ENCODE data around the gene CTBP2. TPM values are rescaled to one million over a fixed set of nuclear protein-coding genes. Genes with fewer than 3 reads are reported as not detected.

CTBP2 gene
- total RNA-seq, 6 experiments from 2014 or later: 70.6 to 86.9 (median 78.8) TPM

DNA sequence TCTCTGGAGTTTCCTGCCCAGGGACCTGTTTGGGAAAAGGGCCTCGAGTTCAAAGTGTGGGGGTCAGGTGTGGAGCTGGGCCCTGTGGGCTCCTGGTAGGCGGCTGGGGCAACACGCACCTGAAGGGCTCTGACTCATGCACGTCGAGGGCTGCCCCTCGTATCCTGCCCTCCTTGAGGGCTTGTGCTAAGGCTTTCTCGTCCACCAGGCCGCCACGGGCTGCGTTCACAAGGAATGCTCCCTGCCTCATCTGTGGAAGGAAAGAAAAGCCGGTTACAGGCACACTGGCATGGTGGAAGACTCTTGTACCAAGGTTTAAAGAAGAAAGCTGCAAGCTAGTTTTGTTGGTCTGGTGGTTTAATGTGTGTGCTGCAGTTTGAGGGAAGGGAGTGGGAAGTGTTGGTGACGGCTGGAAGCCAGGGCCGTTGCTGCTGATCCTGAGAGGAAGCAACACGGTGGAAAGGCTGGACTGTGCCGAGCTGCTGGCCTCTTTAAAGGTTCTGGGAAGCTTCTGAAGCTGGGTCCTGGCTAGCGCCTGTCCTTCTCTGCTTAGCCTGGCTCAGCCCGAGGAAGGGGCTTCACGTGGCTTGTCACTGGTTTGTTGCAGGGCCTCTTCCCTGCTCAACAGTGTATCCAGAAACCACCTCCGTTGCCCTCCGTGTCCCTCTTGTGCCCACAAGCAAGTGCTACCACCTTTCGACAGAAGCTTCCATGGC is 166.5 kb downstream of the CTBP2 start:
- TF ChIP-seq, protein P1, sequence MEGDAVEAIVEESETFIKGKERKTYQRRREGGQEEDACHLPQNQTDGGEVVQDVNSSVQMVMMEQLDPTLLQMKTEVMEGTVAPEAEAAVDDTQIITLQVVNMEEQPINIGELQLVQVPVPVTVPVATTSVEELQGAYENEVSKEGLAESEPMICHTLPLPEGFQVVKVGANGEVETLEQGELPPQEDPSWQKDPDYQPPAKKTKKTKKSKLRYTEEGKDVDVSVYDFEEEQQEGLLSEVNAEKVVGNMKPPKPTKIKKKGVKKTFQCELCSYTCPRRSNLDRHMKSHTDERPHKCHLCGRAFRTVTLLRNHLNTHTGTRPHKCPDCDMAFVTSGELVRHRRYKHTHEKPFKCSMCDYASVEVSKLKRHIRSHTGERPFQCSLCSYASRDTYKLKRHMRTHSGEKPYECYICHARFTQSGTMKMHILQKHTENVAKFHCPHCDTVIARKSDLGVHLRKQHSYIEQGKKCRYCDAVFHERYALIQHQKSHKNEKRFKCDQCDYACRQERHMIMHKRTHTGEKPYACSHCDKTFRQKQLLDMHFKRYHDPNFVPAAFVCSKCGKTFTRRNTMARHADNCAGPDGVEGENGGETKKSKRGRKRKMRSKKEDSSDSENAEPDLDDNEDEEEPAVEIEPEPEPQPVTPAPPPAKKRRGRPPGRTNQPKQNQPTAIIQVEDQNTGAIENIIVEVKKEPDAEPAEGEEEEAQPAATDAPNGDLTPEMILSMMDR (IDR thresholded peaks at IDR 0.05): no peak
- H3K36me3 Mint-ChIP-seq (ENCODE audit: low read depth): peaks cover 31% of the 10 kb centered on the region
- H3K4me3 Mint-ChIP-seq: no peak overlapping the region

GRCh38 chr10:124993345-124993708 is 167.0 kb downstream of the CTBP2 start:
- H3K36me3 Mint-ChIP-seq (ENCODE audit: low read depth): peaks cover 37% of the 10 kb centered on the region
- TF ChIP-seq, protein P1 (IDR thresholded peaks at IDR 0.05): no peak
- no peak for DNase-seq
- peak overlapping the region; percentile 33; the same call in 1 of the 2 replicates for H3K27ac Mint-ChIP-seq
- no peaks in the 10 kb centered on the region for H3K9me3 Mint-ChIP-seq
- no peak overlapping the region for H3K4me3 Mint-ChIP-seq
- H3K4me1 Mint-ChIP-seq (ENCODE audit: low read depth): peaks cover 17% of the 10 kb centered on the region
- peaks cover 31% of the 10 kb centered on the region for H3K27me3 Mint-ChIP-seq (ENCODE audit: insufficient read depth)

More for the DNA sequence above, 166.5 kb downstream of the CTBP2 start:
- Mint-ChIP-seq H3K27me3 (ENCODE audit: insufficient read depth) (peaks cover 28% of the 10 kb centered on the region), H3K27ac (peak overlapping the region; percentile 3; the same call in 1 of the 2 replicates), H3K9me3 (no peaks in the 10 kb centered on the region), H3K4me1 (ENCODE audit: low read depth) (peaks cover 15% of the 10 kb centered on the region)
- no peak for DNase-seq

- H3K4me3 Mint-ChIP-seq: peak overlapping the region; percentile 22; the same call in 1 of the 2 replicates
- TF ChIP-seq, protein P1 (IDR thresholded peaks at IDR 0.05): peak; percentile 86
- H3K9me3 Mint-ChIP-seq: no peaks in the 10 kb centered on the region
- H3K27ac Mint-ChIP-seq: peak overlapping the region; percentile 74
- H3K36me3 Mint-ChIP-seq (ENCODE audit: low read depth): peaks cover 36% of the 10 kb centered on the region
- H3K4me1 Mint-ChIP-seq (ENCODE audit: low read depth): peaks cover 17% of the 10 kb centered on the region
- H3K27me3 Mint-ChIP-seq (ENCODE audit: insufficient read depth): peaks cover 31% of the 10 kb centered on the region
- peak; percentile 61 for DNase-seq
Measured at GRCh38 chr10:124992462-124993344, 167.7 kb downstream of the CTBP2 start.

GRCh38 chr10:124991835-124992234 is 168.5 kb downstream of the CTBP2 start:
- Mint-ChIP-seq H3K27ac (no peak overlapping the region), H3K27me3 (ENCODE audit: insufficient read depth) (peaks cover 29% of the 10 kb centered on the region), H3K4me3 (no peak overlapping the region), H3K36me3 (ENCODE audit: low read depth) (peaks cover 30% of the 10 kb centered on the region), H3K4me1 (ENCODE audit: low read depth) (peaks cover 17% of the 10 kb centered on the region), H3K9me3 (no peaks in the 10 kb centered on the region)
- DNase-seq: no peak
- TF ChIP-seq, protein P1 (IDR thresholded peaks at IDR 0.05): no peak

DNA sequence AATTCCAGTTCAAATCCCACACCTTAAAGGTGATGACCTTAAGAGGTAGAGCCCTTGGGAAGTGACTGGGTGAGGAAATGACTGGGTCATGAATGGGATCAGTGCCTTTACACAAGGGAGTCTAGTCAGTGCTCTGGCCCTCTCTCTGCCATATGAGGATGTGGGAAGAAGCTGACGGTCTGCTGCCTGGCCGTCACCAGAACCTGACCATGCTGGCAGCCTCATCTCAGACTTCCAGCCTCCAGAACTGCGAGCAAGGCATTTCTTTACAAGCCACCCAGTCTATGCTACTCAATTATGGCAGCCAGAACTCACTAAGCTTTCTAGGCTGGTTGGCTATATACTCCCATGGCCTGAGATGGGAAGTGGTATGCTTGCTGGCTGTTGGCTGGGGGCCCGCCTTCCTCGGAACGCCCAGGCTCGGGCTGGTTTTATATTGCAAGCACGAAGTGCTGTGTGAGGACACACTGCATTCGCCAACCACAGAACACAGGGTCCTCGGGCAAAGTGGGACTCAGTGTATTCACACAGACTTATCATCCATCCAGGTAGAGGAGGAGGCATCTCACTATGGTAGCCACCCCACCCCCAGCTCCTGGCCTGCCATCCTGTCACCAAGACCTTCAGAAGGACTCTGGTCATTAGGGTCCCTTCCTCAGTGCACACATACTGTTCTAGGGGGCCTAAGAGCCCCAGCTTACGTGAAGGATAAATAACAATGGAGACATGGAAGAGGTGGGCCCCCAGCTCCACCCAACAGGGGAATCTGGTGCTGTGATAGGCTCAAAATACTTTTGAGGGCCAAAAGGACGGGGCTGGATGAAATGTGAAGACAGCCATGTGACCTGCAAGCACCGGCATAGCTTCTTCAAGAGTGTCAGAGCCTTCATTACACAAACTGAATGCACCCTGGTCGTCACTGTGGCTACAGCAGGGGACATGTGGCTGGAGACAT is 169.4 kb downstream of the CTBP2 start:
- H3K9me3 Mint-ChIP-seq: no peaks in the 10 kb centered on the region
- DNase-seq: no peak
- H3K4me1 Mint-ChIP-seq (ENCODE audit: low read depth): peaks cover 17% of the 10 kb centered on the region
- peak overlapping the region; percentile 45 for H3K27ac Mint-ChIP-seq
- no peak overlapping the region for H3K4me3 Mint-ChIP-seq
- peaks cover 26% of the 10 kb centered on the region for H3K27me3 Mint-ChIP-seq (ENCODE audit: insufficient read depth)
- TF ChIP-seq, protein P1 (IDR thresholded peaks at IDR 0.05): no peak
- peaks cover 30% of the 10 kb centered on the region for H3K36me3 Mint-ChIP-seq (ENCODE audit: low read depth)
